NB4 (cell line): ENCODE measurements around the gene TTN.

Source experiments
- POLR2A ChIP-seq: IDR thresholded peaks from 2 replicates; pipeline ENCODE4 v1.6.1; 2011; ENCODE audit warnings: mild to moderate bottlenecking; ENCODE audit not compliant: insufficient read length; ENCODE audit errors: extremely low read depth
- TF ChIP-seq, protein P1 (sequence below): IDR thresholded peaks from one replicate; pipeline ENCODE4 v1.5.1; 2012; ENCODE audit warnings: low read depth, low read length

DNA sequence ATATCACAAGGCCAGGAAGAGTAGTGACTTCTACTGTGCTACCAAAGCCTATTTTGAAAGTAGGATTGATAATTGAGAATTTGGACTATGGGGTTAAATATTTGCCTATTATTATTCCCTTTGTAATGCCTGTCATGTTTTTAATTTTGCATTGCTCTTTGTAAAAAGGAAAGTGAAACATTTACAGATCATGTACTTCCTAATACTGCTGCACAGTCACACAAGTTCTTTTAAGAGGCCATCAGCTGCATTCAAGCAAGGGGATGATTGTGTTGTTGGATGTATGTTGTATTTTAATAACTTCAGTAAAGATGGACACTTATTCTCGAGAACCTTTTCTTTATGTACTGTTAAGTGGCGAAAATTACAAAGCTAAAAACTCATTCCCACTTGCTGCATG is 256.9 kb downstream of the TTN start:
- no peak for TF ChIP-seq POLR2A
- TF ChIP-seq, protein P1, sequence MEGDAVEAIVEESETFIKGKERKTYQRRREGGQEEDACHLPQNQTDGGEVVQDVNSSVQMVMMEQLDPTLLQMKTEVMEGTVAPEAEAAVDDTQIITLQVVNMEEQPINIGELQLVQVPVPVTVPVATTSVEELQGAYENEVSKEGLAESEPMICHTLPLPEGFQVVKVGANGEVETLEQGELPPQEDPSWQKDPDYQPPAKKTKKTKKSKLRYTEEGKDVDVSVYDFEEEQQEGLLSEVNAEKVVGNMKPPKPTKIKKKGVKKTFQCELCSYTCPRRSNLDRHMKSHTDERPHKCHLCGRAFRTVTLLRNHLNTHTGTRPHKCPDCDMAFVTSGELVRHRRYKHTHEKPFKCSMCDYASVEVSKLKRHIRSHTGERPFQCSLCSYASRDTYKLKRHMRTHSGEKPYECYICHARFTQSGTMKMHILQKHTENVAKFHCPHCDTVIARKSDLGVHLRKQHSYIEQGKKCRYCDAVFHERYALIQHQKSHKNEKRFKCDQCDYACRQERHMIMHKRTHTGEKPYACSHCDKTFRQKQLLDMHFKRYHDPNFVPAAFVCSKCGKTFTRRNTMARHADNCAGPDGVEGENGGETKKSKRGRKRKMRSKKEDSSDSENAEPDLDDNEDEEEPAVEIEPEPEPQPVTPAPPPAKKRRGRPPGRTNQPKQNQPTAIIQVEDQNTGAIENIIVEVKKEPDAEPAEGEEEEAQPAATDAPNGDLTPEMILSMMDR = no peak
